COLO668 (cell line): Measurements from ENCODE around the gene HSD11B1.
A peak's percentile ranks its signal among the peaks of the same experiment; 100 is the strongest.

Experiments
- DNase-seq: peaks from one replicate; lab custom pipeline; 2025; ENCODE audit not compliant: unreplicated experiment; lab: John Stamatoyannopoulos, UW

The HSD11B1 gene

GRCh38 chr1:209704584-209704983 lies at the start of gene HSD11B1:
HSD11B1 (plus strand) TSS chr1:209704846; CDS start chr1:209704943, 97 bp downstream.
- no peak for DNase-seq

DNA sequence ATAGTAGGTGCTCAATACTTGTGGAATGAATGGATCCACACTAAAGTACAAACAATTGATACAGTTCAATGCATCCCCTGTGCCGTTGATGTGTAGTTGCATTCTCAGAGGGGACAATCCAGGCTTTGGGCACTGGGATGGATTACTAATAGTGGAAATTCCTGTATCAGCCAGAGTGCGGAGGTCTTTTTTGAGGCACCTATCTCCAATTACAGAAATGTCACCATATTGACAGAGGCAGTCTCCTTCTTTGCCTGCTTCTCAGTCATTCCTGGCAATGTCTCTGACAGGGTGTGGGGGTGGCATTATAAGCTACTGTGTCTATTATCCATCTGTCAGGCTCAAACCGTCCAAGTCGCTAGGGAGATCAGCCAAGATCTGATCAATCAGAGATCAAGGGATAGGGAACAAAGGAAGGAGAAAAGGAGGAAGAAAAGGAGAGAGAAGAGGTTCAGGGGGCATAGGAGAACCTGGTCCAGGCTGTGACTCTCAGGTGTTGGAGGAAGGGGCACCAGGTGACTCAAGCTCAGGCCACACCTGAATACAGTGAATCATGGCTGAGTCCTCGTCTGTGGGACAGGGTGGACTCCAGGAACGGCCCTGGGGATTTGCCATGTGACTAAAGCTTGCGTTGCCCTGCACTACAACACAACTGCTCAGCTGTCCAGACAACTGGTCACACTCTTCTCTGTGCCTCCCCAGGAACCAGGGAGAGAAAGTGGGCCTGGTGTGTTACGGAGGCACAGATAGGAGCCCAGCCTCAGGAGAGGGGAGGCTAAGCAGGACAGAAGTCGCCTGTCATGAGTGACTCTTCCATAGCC lies 49.0 kb upstream of the HSD11B1 start:
- no peak for DNase-seq

DNA sequence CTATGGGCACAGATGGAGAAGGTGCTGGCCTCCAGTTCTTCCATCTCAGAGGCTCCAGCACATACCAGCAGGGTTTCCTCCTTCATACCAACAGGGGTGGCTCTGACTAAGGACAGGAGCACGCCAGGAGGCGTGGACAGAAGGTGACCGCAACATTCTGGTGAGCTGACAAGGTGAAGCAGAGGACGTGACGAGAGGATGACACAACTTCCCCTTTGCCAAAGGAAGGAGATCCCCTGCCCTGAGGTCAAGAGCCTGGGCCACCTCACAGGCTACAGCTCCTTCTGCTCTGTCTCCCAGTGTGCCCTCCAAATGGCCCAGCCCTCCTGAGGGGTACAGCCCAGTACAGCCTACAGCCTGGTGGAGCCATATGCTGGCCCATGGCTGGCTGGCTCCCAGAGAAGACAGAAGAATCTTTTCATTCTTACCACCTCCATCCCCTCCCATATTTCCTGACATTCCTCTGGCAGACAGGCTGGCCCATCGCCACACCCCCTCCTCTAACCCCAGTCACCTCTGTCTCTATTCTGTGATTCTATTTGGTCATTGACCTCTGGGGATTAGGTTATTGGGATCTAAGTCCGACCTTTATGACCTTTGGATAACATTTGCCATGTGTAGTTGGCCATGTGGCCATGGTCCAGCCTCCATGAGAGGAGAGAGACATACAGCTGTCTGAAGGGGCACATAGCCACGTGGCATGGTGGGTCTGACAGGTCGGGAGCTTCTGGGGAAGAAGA lies 47.3 kb upstream of the HSD11B1 start:
- no peak for DNase-seq

DNA sequence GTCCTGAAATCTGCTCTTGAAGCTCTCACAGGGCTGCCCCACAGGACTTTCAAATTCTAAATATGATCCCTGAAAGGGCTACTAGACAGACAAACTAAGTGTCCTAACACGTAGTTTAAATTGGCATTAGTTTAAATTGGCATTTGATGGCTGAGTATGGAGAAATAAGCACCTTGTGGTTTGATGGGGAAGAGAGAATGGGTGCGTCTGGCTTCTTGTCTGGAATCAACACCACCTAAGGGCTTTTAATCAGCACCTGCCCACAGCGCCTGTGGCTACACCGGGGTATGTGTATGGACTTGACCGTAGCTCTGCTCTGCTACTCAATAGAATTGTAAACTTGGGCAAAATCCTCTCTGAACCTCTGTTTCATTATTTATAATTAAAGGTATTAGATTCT lies 46.7 kb upstream of the HSD11B1 start:
- no peak for DNase-seq

DNA sequence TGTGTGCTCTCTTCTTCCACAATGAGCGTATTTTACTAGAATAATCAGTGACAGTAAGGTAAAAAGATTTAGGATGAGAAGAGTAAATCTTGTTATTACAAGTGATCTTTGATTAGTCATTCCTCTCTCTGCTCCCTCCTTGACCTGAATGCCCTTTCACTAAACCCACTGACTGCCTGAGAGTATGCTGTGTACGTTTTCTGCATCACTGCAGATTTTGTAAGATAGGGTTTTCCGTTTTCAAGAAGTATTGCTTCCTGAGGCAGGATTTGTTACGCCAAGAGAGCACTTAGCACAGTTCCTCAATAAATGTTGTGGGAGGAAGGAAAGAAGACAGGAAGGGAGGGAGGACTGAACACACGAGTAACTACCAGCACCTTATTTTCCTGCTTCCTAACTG lies 44.7 kb upstream of the HSD11B1 start:
- DNase-seq = no peak

- DNase-seq = no peak
Measured at GRCh38 chr1:209661071-209661470, 43.6 kb upstream of the HSD11B1 start.

DNA sequence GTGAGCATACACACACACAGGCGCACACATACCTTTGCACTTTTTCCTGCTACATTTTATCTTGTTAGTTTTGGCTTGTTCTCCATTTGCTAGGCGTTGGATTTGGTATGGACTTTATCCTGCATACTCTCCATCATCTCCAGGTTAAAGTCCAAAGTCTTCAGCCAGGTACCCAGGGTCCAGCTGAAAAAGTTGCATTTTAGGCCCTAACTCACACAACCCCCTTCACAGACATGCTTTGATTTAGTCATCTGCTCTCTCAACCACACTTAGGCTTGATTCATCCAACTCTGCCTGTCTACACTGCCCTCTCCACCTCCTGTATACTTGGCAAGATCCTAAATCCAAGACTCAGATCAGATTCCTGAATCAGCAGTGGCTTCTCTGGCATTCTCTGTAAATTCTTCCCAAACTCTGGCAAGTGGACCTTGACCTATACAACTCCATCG lies 41.7 kb upstream of the HSD11B1 start:
- DNase-seq = no peak

DNA sequence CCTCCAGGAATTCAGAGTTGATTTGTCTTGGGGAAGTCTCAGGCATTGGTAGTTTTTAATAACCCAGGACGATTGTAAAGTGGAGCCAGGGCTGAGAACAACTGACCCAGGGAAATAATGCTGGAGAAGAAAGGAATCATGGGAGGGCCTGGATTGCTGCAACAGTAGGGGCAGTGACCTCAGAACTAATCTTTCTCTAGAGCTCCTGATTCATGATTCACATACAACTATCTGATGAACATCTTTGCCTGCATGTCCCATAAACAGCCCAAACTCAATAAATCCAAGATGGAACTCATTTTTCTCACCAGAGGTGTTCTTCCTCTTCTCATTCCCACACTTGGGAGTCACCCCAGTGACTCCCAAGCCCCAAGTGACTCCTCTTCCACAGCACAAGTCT lies 37.5 kb upstream of the HSD11B1 start:
- DNase-seq = no peak

DNA sequence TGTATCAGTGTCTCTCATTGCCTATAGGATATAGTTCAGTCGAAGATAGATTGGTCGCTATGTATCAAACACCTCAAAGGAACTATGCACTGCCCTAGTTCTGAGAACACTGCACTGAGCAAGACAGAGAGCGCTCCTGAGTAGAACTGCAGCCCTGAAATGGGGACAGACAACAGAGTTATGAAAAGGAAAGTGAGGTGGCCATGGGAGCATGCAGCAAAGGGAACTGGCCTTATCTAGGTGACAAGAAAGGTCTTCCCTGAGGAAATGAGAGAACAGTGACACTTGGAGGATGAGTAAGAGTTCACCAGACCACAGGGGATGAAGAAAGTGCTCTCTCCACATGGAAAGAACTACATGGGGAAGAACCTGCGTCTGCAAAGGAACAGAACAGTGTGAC lies 36.9 kb upstream of the HSD11B1 start:
- DNase-seq = no peak

DNA sequence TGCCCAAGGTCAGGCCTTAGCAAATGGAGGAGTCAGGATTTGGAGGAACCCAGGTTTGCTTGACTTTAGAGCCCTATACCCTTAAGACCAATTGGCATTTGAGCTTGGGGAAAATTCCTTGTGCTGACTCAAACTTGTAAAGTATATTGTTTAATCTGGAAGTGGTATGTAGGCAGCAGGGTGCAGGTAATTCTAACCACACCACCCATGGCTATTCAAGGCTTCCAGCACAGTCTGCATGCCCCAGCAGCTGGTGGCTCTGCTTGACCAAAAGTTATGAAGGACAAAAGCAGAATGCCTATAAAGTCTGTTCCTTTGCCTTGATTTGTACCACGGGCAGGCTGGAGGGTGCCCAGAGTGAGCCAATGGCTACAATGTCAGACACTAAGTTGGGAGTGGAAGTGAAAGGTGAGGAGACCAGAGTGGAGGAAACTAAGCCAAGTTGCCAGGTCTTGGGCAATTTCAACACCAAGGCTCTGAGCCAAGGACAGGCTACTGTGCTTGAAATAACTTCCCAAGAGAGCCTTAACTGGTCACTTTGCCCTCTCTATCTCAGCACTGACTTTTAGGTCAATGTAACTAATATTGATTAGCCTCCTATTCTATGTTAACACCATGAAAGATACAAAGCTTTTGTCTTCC lies 34.1 kb upstream of the HSD11B1 start:
- no peak for DNase-seq

GRCh38 chr1:209672705-209673630 lies 31.7 kb upstream of the HSD11B1 start:
- no peak for DNase-seq

- no peak for DNase-seq
Measured at GRCh38 chr1:209673631-209674417, 30.8 kb upstream of the HSD11B1 start.

GRCh38 chr1:209674957-209675564 lies 29.6 kb upstream of the HSD11B1 start, which contains the start of gene G0S2:
G0S2 (plus strand) TSS chr1:209675412; CDS start chr1:209675685, 273 bp downstream.
- peak; percentile 91 for DNase-seq

- DNase-seq = peak; percentile 62
Measured at GRCh38 chr1:209675565-209676154, 29.0 kb upstream of the HSD11B1 start.

DNA sequence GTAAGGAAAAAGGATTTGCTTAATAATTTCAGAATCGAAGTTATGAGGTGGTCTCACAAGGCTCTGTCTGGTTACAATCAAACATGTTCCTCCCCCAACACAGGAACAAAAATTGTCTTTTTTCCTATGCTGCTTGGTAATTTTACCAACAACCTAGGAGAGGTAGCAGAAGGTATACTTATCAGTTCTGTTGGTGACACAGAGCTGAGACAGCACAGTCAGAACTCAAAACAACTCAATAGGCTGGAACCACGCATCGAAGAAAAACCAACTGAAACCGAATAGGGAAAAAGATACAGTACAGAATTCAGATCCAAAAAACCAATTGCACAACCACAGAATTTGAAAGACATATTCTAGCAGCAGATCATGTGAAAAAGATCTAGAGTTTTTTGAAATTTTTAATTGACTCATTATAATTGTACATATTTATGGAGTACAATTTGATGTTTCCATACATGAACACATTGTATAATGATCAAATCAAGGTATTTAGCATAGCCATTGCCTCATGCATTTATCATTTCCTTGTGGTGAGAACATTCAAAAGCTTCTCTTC lies 25.6 kb upstream of the HSD11B1 start:
- DNase-seq = no peak

DNA sequence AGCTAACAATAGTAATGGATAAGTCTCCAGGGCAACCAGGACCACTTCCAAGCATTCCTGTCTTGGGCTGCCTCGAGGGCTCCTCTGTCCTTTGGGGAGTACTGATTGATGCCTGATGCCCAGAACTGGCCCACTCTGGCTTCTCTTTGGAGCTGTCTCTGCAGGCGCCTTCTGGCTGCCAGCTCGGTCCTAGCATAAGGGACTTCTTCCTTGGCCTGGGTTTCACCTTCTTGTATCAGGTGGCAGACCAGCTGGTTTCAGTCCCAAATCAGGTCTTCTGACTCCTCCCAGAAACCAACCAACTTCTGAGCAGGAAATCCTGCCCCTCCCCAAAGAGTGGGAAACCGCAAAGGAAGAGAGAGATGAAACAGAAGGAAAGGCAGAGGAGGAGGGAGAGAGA lies 18.8 kb upstream of the HSD11B1 start:
- DNase-seq = no peak

- no peak for DNase-seq
Measured at GRCh38 chr1:209686322-209686721, 18.3 kb upstream of the HSD11B1 start.

GRCh38 chr1:209688746-209689234 lies 15.9 kb upstream of the HSD11B1 start:
- no peak for DNase-seq

GRCh38 chr1:209689477-209689876 lies 15.2 kb upstream of the HSD11B1 start:
- no peak for DNase-seq
